ENCODE results near the gene FARP1.

FARP1 gene

GRCh38 chr13:98264877-98265276 lies 122.0 kb downstream of the FARP1 start:
- no peak for TF ChIP-seq CTCF (IDR thresholded peaks at IDR 0.05; ENCODE audit: low read depth, low read length, poor library complexity, severe bottlenecking)
- TF ChIP-seq EZH2phosphoT487 (IDR thresholded peaks at IDR 0.05; ENCODE audit: borderline replicate concordance, low read length), result no peak
- H3K36me3 ChIP-seq (ENCODE audit: control insufficient read depth, low read length), result no peaks in the 10 kb centered on the region
- H3K9me2 ChIP-seq (replicated peaks; ENCODE audit: control insufficient read depth, low read length), result no peaks in the 10 kb centered on the region
- H4K20me1 ChIP-seq (ENCODE audit: control insufficient read depth, insufficient read depth, low read depth, low read length), result no peaks in the 10 kb centered on the region
- no peaks in the 10 kb centered on the region for H3K9me3 ChIP-seq (ENCODE audit: control insufficient read depth, insufficient read depth, low read length)
- H3F3A ChIP-seq (ENCODE audit: control insufficient read depth, insufficient read depth), result no peaks in the 10 kb centered on the region
- H3K27ac ChIP-seq (ENCODE audit: low read depth, low read length), result no peak overlapping the region
- no peak overlapping the region for H3K4me2 ChIP-seq (ENCODE audit: low read length)
- no peaks in the 10 kb centered on the region for H3K27me3 ChIP-seq (ENCODE audit: control insufficient read depth, low read length)
- H3K4me3 ChIP-seq (ENCODE audit: low read length), result no peak overlapping the region
- H3K4me1 ChIP-seq (ENCODE audit: control insufficient read depth, low read length), result no peaks in the 10 kb centered on the region
- no peaks in the 10 kb centered on the region for H3K79me2 ChIP-seq (ENCODE audit: control insufficient read depth, low read length)

- Histone ChIP-seq H3K27me3 (ENCODE audit: control insufficient read depth, low read length) (no peaks in the 10 kb centered on the region), H3K4me2 (ENCODE audit: low read length) (no peak overlapping the region), H3K4me1 (ENCODE audit: control insufficient read depth, low read length) (no peaks in the 10 kb centered on the region), H3F3A (ENCODE audit: control insufficient read depth, insufficient read depth) (no peaks in the 10 kb centered on the region), H3K4me3 (ENCODE audit: low read length) (no peak overlapping the region), H3K79me2 (ENCODE audit: control insufficient read depth, low read length) (no peaks in the 10 kb centered on the region), H3K9me2 (replicated peaks; ENCODE audit: control insufficient read depth, low read length) (no peaks in the 10 kb centered on the region), H3K27ac (ENCODE audit: low read depth, low read length) (no peak overlapping the region), H3K9me3 (ENCODE audit: control insufficient read depth, insufficient read depth, low read length) (no peaks in the 10 kb centered on the region), H3K36me3 (ENCODE audit: control insufficient read depth, low read length) (no peaks in the 10 kb centered on the region), H4K20me1 (ENCODE audit: control insufficient read depth, insufficient read depth, low read depth, low read length) (no peaks in the 10 kb centered on the region)
- TF ChIP-seq EZH2phosphoT487 (IDR thresholded peaks at IDR 0.05; ENCODE audit: borderline replicate concordance, low read length), result no peak
- no peak for TF ChIP-seq CTCF (IDR thresholded peaks at IDR 0.05; ENCODE audit: low read depth, low read length, poor library complexity, severe bottlenecking)
Measured at GRCh38 chr13:98265692-98266551, 123.0 kb downstream of the FARP1 start.

- Histone ChIP-seq H3K36me3 (ENCODE audit: control insufficient read depth, low read length) (no peaks in the 10 kb centered on the region), H3K4me2 (ENCODE audit: low read length) (no peak overlapping the region), H3F3A (ENCODE audit: control insufficient read depth, insufficient read depth) (no peaks in the 10 kb centered on the region), H3K4me3 (ENCODE audit: low read length) (no peak overlapping the region), H3K4me1 (ENCODE audit: control insufficient read depth, low read length) (no peaks in the 10 kb centered on the region), H3K79me2 (ENCODE audit: control insufficient read depth, low read length) (no peaks in the 10 kb centered on the region), H3K27me3 (ENCODE audit: control insufficient read depth, low read length) (no peaks in the 10 kb centered on the region), H3K27ac (ENCODE audit: low read depth, low read length) (no peak overlapping the region), H3K9me2 (replicated peaks; ENCODE audit: control insufficient read depth, low read length) (no peaks in the 10 kb centered on the region), H3K9me3 (ENCODE audit: control insufficient read depth, insufficient read depth, low read length) (no peaks in the 10 kb centered on the region), H4K20me1 (ENCODE audit: control insufficient read depth, insufficient read depth, low read depth, low read length) (no peaks in the 10 kb centered on the region)
- TF ChIP-seq CTCF (IDR thresholded peaks at IDR 0.05; ENCODE audit: low read depth, low read length, poor library complexity, severe bottlenecking), result no peak
- no peak for TF ChIP-seq EZH2phosphoT487 (IDR thresholded peaks at IDR 0.05; ENCODE audit: borderline replicate concordance, low read length)
Measured at GRCh38 chr13:98267080-98267912, 124.4 kb downstream of the FARP1 start.

Data from DOHH2 (cell line).